HG03159 (cell line): Measurements from ENCODE around the gene SKOR1.

Experiments
- ATAC-seq: cut with Tn5 transposase; IDR thresholded peaks from one replicate; pipeline ENCODE4 v1.9.1; 2021; ENCODE audit warnings: mild to moderate bottlenecking, moderate library complexity; ENCODE audit not compliant: unreplicated experiment

SKOR1 gene

GRCh38 chr15:67831363-67831762 lies 6.1 kb downstream of the SKOR1 start:
- ATAC-seq: no peak

- no peak for ATAC-seq
Measured at GRCh38 chr15:67832031-67832551, 6.8 kb downstream of the SKOR1 start.

GRCh38 chr15:67832897-67833709 lies 7.8 kb downstream of the SKOR1 start:
- ATAC-seq: no peak

DNA sequence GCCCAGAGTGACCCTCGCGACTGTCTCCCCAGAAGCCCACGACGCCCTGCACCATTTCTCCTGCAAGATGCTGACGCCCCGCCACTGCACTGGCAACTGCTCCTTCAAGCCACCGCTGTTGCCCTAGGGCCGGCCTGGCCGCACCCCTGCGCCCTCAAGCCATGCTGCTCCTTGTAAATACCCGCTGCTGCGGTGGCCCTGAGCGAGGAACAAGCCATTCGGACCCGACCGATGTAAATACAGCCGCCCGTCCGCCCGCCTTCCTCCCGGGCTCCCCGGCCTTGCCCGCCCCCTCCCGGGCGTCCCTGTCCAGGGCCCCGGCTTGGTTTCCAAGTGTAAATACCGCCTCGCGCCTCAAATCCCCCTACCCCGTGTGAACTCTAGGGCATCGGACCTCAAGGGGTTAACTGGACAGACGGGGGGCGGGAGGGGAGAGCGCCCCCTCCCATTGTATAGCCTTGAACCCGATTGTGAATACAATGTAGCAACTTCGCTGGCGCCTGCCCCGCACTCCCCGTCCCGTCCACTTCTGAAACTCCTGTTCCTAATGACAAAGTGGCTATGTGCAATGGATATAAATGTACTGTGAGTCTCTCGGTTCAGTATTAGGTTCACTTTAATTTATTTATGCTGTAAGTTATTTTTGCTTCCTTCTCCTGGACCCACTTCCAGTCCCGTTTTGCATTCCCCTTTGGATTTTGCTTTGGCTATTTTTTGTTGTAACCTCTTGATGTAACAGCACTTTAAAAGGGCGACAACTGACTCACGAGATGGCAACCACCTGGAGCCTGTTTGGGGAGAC lies 8.6 kb downstream of the SKOR1 start:
- no peak for ATAC-seq

DNA sequence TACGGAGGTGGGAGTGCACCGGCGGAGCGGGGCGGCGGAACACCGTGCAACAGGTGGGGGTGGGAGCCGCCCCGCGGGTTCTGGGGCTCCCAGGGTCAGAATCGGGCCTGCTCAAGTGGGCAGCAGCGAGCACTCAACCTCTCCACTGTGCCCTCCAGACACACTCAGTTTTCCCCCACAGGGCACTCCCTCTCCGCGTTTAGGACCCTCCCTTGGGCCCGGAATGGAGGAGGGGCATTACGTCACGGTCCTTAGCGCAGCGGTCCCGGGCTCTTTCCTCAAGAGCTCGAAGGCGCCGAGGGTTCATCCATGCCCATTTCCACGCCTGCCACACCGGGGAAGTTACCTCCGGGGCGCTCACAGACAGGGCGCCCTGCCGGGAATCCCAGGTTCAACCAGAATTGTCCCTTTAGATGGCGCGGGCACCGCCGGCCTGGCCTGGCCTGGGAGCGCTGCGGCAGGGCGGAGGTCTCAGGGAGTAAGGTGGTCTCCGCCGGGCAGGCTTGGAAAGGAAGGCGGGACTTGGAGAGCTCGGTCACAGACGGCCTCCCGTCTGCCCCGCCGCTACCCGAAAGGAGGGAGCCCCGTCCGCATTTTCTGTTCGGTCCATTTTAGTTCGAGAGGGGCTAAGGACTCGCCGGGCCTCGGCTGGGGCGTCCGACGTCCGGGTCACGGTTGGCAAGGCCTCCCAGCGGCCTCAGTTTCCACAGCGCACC lies 9.4 kb downstream of the SKOR1 start:
- no peak for ATAC-seq

- no peak for ATAC-seq
Measured at GRCh38 chr15:67835297-67836133, 10.2 kb downstream of the SKOR1 start.

DNA sequence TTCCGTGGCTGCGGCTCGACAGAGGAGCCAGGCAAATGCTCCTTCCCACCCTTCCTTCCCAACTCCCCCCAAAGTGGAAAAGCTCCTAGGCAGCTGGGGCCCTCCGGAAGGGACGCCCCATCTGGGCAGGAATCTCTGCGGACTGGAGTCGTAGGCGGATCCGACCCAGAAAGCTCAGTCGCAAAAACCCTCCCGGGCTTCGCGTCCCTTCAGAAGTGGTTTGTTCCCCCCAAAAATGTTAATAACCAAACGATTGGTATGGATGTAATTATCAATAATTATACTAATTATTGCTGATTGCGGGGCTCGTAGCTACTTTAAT lies 10.8 kb downstream of the SKOR1 start:
- no peak for ATAC-seq

DNA sequence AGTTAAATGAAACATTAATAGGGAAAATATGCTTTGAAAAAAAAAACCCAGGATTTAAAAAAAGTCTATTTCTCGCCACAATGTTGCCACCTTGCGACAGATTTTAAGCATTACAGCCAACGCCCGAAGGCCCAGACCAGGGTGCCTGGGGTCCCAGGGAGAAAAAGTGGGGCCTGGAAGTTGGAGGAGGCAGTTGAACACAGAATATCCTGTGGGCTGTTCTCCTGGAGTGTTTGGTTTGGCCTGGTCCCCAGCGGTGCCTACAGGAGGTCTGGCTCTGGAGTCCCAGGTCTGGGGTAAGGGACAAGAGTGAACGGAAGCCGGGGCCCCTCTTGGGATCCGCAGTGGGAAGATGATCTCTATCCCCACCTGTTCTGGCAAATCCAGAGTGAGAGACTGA lies 11.2 kb downstream of the SKOR1 start:
- ATAC-seq: no peak

DNA sequence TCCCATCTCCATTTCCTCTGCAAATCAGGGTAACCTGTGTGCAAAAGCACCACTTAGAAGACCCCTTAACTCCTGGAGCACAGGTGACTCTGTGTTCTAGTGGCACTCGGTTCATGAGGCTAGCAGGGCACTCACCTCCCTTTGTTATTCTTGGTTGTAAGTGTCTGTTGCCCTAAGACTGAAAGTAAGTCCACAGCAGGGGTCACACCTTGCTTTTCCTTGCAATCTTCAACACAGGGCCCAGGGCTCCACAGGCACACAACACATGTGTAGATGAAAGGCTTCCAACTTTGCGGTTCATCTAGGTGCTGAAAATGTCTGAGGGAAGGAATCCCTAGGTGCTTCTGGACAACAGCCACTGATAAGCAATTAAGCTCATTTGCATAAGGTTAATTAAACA lies 11.6 kb downstream of the SKOR1 start:
- ATAC-seq: no peak

DNA sequence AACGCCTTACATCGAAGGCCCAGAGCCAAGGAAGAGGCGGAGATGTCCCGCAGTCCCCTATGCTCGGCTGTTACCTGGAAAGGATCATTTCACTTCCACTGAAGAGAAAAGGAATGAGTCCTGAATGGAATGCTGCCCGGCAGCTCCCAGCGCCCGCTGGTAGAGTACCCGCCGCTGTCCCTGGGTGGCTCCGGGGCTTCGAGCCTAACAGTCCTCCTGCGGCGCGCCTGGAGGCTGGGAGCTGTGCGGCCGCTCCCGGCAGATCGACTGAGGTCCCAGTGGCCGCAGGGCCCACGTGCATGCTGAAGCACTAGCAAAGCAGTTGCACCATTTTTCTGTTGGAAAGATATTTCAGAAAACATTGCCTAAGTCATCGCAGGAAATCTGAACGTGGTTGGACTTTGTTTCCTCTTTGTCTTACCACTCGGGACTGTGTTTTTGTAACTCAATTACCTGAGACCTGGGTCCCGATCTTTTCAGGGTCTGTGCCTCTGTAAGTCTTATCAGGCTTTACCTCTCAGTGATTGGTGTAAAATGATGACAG lies 13.6 kb downstream of the SKOR1 start:
- no peak for ATAC-seq

DNA sequence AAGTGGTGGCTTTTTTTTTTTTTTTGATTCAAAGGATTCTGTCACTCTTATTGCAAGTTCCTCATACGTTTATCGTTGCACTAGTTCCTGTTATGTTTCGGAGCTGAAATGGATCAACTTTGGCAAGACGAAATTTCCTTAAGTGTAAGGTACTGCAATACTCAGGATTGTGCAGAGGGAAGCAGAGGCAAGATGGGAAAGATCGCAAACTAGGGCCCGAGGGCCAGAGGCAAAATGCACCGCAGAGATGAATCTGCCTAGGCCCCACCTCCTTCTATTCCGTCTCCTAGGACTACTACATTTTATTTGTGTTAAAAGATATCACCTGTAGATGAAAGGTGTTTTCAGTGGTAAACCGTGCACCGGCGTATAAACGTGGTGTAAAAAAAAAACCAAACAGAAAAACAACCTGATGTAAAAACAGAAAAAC lies 14.2 kb downstream of the SKOR1 start:
- ATAC-seq: peak; percentile 13

GRCh38 chr15:67839929-67840748 lies 14.8 kb downstream of the SKOR1 start, which contains the start of gene RNU6-1:
RNU6-1 (minus strand) TSS chr15:67840045.
- peak; percentile 82 for ATAC-seq

DNA sequence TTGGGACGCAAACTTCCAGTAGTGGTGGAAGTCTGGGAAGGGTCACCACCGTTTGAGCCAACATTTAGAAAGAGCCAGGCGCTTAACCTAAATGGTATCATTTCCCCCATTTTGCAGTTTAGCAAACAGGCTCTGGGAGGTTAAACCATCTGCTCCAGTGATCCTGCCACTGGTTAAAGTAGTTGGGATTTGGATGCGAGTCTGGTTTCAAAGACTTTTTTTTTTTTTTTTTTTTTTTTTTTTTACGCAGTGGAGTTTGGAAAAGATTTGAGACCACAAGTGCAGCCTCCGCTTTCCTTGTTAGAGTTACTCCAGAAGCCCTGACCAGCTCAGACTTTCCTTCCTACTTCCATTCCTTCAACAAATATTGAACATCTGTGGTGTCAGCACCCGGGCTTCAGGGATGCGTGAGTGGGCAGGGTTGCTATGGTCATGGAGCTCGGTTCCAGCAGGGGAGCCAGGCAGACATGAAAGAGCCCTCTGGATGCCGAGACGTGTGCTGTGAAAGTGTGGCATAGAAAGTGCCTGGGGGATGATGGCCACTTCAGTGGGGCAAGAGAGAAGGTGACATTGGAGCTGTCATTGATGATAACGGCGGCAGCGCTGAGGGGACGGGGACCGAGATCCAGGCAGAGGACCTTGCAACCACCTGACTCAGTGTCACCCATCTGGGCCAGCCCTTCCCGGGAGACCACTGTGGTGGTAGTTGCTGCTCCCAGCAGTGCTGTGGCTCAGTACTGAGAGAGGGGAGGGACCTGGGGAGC lies 15.6 kb downstream of the SKOR1 start:
- no peak for ATAC-seq

GRCh38 chr15:67841513-67841762 lies 16.1 kb downstream of the SKOR1 start:
- no peak for ATAC-seq

DNA sequence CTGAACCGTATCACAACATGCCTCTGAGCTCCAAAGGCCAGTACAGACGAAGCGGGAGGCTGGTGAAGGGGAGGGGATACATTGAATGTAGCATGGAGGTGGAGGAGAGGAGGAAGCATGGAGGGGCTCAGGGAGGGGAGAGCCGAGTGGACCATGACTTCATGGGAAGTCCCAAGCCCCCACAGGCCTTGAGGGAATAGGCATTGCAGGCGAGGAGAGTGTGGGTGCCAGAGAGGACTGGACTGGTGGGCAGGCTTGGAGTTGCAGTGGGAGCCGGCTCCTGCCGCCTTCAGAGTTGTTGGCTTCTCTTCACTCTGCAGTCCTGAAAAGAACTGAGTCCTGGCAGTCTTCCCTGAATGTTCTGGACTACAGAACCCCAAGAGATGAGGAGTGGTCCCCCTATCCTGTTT lies 17.8 kb downstream of the SKOR1 start:
- ATAC-seq: no peak

DNA sequence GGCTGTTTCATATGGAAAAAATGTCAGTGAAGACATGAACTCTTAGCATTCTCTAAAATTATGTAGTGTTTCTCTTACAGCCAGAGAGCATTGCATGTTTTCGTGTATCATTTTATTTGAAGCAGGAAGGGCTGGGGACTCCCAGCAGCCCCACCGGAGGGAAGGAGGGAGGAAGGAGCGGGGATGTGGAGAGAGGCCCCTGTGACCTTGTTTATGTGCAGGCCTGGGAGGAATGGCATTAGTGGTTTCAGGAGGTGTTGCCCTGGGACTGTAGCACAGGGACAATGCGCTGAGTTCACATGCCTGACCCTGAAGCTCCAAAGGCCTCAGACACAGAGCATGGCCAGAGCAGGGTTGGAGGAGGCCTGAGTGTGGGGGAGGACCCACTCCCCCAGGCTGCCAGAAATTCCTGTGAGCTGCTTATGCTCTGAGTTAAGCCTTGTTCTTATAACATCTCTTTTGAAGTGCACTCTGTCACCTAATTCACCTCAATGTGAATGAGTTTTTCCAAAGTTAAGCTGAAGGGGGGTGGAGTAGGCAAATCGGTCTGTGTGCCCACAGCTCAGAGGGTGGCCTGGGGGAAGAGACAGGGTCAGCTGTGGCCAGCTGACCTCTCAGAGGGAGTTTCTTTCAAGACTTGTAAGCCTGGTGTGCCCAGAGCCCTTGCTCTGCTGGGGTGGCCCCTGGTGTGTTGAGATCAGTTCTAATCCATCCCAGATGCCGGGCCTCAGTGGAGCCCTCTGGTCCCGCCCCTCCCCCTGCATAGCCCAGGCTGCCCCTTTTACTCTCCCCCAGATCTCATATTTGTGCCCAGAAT lies 18.5 kb downstream of the SKOR1 start:
- ATAC-seq: no peak

DNA sequence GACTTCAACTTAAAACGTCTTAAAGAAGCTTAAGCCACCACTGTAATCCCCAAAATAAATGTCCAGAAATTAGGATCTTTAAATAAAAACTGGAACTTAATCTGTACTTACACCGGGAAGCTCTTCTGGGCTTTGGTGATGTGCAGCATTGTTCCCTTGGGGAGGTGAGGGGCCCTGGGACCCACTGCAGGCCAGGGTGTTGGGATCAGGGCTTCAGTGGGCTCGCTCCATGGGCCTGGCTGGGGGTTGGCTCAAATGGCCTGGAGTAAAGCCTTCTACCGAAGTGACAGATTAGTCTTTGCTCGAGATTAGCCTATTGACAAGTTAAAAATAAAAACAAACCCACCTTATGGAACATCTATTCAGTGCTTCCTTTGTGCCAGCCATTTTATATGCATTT lies 20.7 kb downstream of the SKOR1 start:
- no peak for ATAC-seq

- ATAC-seq: no peak
Measured at GRCh38 chr15:67849538-67849937, 24.2 kb downstream of the SKOR1 start.
